ENCODE data around the gene NOP14.

DNA sequence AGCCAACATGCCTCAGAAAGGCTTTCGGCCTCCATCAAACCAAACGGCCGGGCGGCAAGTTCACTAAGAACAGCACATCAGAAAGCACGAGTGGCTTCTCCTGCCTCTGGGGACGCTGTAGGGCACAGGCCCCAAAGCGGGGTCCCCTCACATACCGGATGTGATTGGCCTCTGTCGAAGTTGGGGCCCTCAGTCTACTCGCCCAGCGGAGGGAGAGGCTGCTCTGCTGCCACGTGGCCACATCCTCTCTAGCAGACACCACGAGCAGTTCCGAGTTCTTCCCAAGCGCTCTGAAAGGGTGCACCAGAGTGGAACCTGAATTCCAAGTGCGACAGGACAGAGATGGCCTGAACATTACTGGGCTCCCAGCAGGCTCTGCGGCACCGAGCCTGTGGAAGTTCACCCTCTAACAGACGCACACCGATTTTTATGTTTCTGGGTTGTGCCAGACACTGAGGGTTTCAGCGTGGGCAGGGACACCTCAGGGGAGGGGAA, 21.1 kb downstream of the NOP14 start:
- no peak for TF ChIP-seq CTCF (IDR thresholded peaks at IDR 0.05; ENCODE audit: low read depth, low read length, poor library complexity, severe bottlenecking)
- TF ChIP-seq EZH2phosphoT487 (IDR thresholded peaks at IDR 0.05; ENCODE audit: borderline replicate concordance, low read length) = no peak
